Endothelial cell of umbilical vein (primary cell): ENCODE data around the gene TRRAP. TPM values are rescaled to one million over a fixed set of nuclear protein-coding genes. Genes with fewer than 3 reads are reported as not detected.
A peak's percentile ranks its signal among the peaks of the same experiment; 100 is the strongest.

Experiments used
- BruUV-seq: library from RNA; stranded (reverse); fragments of 400-500 nt; replicated peaks from 2 replicates; lab custom pipeline; 2021; lab: Mats Ljungman, UMichigan
- CTCF ChIA-PET: fragments of 300-600, 350-600 bp; sonication (Branson Sonifier 250); formaldehyde crosslinking; loops from one replicate; lab custom pipeline; 2021; ENCODE audit warnings: antibody characterized with exemption, inconsistent platforms; lab: Charles Lee
- POLR2A ChIA-PET: fragments of 300-600, 350-600 bp; sonication (Branson Sonifier 250); formaldehyde crosslinking; loops from one replicate; lab custom pipeline; 2021; ENCODE audit warnings: antibody characterized with exemption, inconsistent platforms; lab: Charles Lee
- DNase-seq: peaks from one replicate; pipeline ENCODE4 v3.0.0-alpha.2; 2011; ENCODE audit warnings: low read depth, low spot score
- FAIRE-seq: peaks from 2 replicates; lab custom pipeline; 2011; peaks lifted over from hg19 to GRCh38; lab: Jason Lieb, UNC
- H2AFZ ChIP-seq: 2 replicates; pipeline ENCODE4 v1.6.0; 2012; ENCODE audit warnings: low read depth, low read length, control low read depth, inconsistent platforms
- H3K27ac ChIP-seq: 2 replicates; pipeline ENCODE4 v1.5.1; 2011; ENCODE audit warnings: low read depth, mild to moderate bottlenecking, control low read depth, low read length, moderate library complexity; ENCODE audit not compliant: insufficient read depth
- H3K27me3 ChIP-seq, 2 experiments: 2 replicates each; pipeline versions ENCODE4 v1.6.0 to v1.6.1; 2011; ENCODE audit warnings: low read length in 2 of 2, mixed read lengths in 1 of 2; ENCODE audit not compliant: control insufficient read depth in 2 of 2, insufficient read depth in 2 of 2
- H3K36me3 ChIP-seq, 2 experiments: 2 replicates in 1 of 2; 3 replicates in 1 of 2; pipeline ENCODE4 v1.5.1; 2011; ENCODE audit warnings: low read length in 2 of 2, mild to moderate bottlenecking in 1 of 2, moderate library complexity in 1 of 2; ENCODE audit not compliant: control insufficient read depth in 2 of 2, insufficient read depth in 2 of 2; ENCODE audit errors: extremely low read depth in 1 of 2
- H3K4me1 ChIP-seq: 3 replicates; pipeline ENCODE4 v1.5.1; 2011; ENCODE audit warnings: mild to moderate bottlenecking, low read length; ENCODE audit not compliant: control insufficient read depth, insufficient read depth; ENCODE audit errors: extremely low read depth
- H3K4me2 ChIP-seq: 2 replicates; pipeline ENCODE4 v1.6.1; 2011; ENCODE audit warnings: low read length, control low read depth, mixed read lengths; ENCODE audit not compliant: insufficient read depth
- H3K4me3 ChIP-seq, 3 experiments: fragments of 200-600 bp in 1 of 3; sonication (generic), shearing (Covaris generic) in 1 of 3; replicated peaks in 1 of 3; 2 replicates each; pipeline ENCODE4 v1.5.1; 2011 to 2016; ENCODE audit warnings: control low read depth in 3 of 3, low read length in 3 of 3, mild to moderate bottlenecking in 2 of 3, inconsistent platforms in 1 of 3, low read depth in 1 of 3, moderate library complexity in 1 of 3; ENCODE audit not compliant: insufficient read depth in 1 of 3
- H3K79me2 ChIP-seq: 2 replicates; pipeline ENCODE4 v1.6.0; 2012; ENCODE audit warnings: low read length, inconsistent platforms; ENCODE audit not compliant: control insufficient read depth, insufficient read depth
- H3K9ac ChIP-seq: replicated peaks from 2 replicates; pipeline ENCODE3; 2011; ENCODE audit warnings: low read length, control low read depth; ENCODE audit not compliant: insufficient read depth; ENCODE audit errors: extremely low read depth
- H3K9me1 ChIP-seq: replicated peaks from 3 replicates; pipeline ENCODE4 v1.6.0; 2011; ENCODE audit warnings: mild to moderate bottlenecking, low read length; ENCODE audit not compliant: control insufficient read depth, insufficient read depth; ENCODE audit errors: extremely low read depth
- H3K9me3 ChIP-seq: replicated peaks from 2 replicates; pipeline ENCODE4 v1.5.1; 2012; ENCODE audit warnings: low read length, inconsistent platforms; ENCODE audit not compliant: control insufficient read depth, insufficient read depth
- H4K20me1 ChIP-seq: replicated peaks from 2 replicates; pipeline ENCODE3; 2011; ENCODE audit warnings: mild to moderate bottlenecking, low read length; ENCODE audit not compliant: control insufficient read depth, insufficient read depth; ENCODE audit errors: extremely low read depth
- CTCF ChIP-seq, 2 donors: IDR thresholded peaks; 1 replicate in 1 of 2; 2 replicates in 1 of 2; pipeline ENCODE4 v1.5.1; 2011; ENCODE audit warnings: low read length in 2 of 2, mild to moderate bottlenecking in 2 of 2, moderate library complexity in 2 of 2, control low read depth in 1 of 2, inconsistent platforms in 1 of 2, low read depth in 1 of 2; ENCODE audit not compliant: insufficient read depth in 1 of 2; ENCODE audit errors: extremely low read depth in 1 of 2
- EZH2 ChIP-seq: IDR thresholded peaks from 2 replicates; pipeline ENCODE4 v1.6.1; 2012; ENCODE audit warnings: borderline replicate concordance, low read depth, mild to moderate bottlenecking, moderate library complexity, low read length, inconsistent platforms; ENCODE audit not compliant: severe bottlenecking
- FOS ChIP-seq: IDR thresholded peaks from 2 replicates; pipeline ENCODE4 v1.6.1; 2011; ENCODE audit warnings: mild to moderate bottlenecking, low read length, moderate library complexity, borderline replicate concordance; ENCODE audit not compliant: insufficient read depth
- GATA2 ChIP-seq: IDR thresholded peaks from 2 replicates; pipeline ENCODE4 v1.7.0; 2011; ENCODE audit warnings: low read depth, mild to moderate bottlenecking, moderate library complexity, mixed read lengths, low read length; ENCODE audit not compliant: insufficient read length, insufficient read depth
- JUN ChIP-seq: IDR thresholded peaks from 2 replicates; pipeline ENCODE4 v1.6.1; 2011; ENCODE audit warnings: borderline replicate concordance, low read depth; ENCODE audit not compliant: insufficient read length, insufficient read depth
- MAX ChIP-seq: IDR thresholded peaks from 2 replicates; pipeline ENCODE4 v1.6.1; 2011; ENCODE audit not compliant: insufficient read depth, insufficient read length
- MYC ChIP-seq: IDR thresholded peaks from one replicate; pipeline ENCODE4 v1.6.1; 2011; ENCODE audit warnings: mild to moderate bottlenecking, low read depth, low read length
- POLR2A ChIP-seq: IDR thresholded peaks from 2 replicates; pipeline ENCODE4 v1.6.1; 2012; ENCODE audit warnings: low read depth, mild to moderate bottlenecking, control low read depth, low read length
- POLR2AphosphoS5 ChIP-seq: IDR thresholded peaks from 2 replicates; pipeline ENCODE4 v1.6.1; 2012; ENCODE audit warnings: low read depth, mild to moderate bottlenecking, control low read depth, low read length, moderate library complexity; ENCODE audit not compliant: insufficient read depth
- dilution Hi-C: fragments of 300-500 bp; cut with MboI; formaldehyde crosslinking; loops from one replicate; pipeline ENCODE4 v1.15.0; 2019; ENCODE audit warnings: low sequenced_read_pairs; ENCODE audit not compliant: extremely low pct_ligation_motif_present
- intact Hi-C: fragments of 100-400 bp; cut with micrococcal nuclease; formaldehyde crosslinking; loops from one replicate; pipeline ENCODE4 v1.10.0; 2022
- polyA plus RNA-seq, 4 experiments: library from polyadenylated mRNA; depleted of rRNA in 3 of 4; stranded (reverse) in 3 of 4; unstranded in 1 of 4; fragments of >200 nt; gene quantifications; 2 replicates each; pipeline versions ENCODE4 v1.2.1 to v1.2.3, GENCODE V29; 2011 to 2012; ENCODE audit warnings: missing spikeins in 1 of 4
- total RNA-seq: library from RNA; stranded (reverse); gene quantifications from 2 replicates; pipeline ENCODE4 v1.2.3, GENCODE V29; 2021

TRRAP gene
- total and polyA plus RNA-seq, 2 donors (not counting 3 experiments of a cell fraction or from before 2014, with no cell fraction given): 21.8 to 45.8 TPM

GRCh38 chr7:99047526-99048077, 169.3 kb downstream of the TRRAP start:
- ChIA-PET CTCF (interaction anchor here (1.0 kb wide), 1 partner anchor 25 kb away, joined by 3 read pairs; no protein-coding TSS in a partner anchor), POLR2A (no interaction called here)
- no TSS peak for BruUV-seq
- FAIRE-seq: no peak
- H3K9me3 ChIP-seq: no peaks in the 10 kb centered on the region
- no peaks in the 10 kb centered on the region for H4K20me1 ChIP-seq
- no peak for TF ChIP-seq GATA2
- no peak for DNase-seq
- H3K27ac ChIP-seq: no peak overlapping the region
- intact Hi-C loops (no loop called here), dilution Hi-C loops (no loop called here)
- H3K36me3 ChIP-seq: peaks cover 15 to 20% of the 10 kb centered on the region in 2 experiments
- no peaks in the 10 kb centered on the region for H3K9me1 ChIP-seq
- no peak overlapping the region for H3K9ac ChIP-seq
- no peak overlapping the region for H3K4me3 ChIP-seq
- peaks cover 29% of the 10 kb centered on the region for H3K4me1 ChIP-seq
- H3K4me2 ChIP-seq: no peak overlapping the region
- H3K27me3 ChIP-seq: no peaks in the 10 kb centered on the region
- H3K79me2 ChIP-seq: no peaks in the 10 kb centered on the region
- no peak overlapping the region for H2AFZ ChIP-seq

- TF ChIP-seq FOS: peak; percentile 21
- no peak for TF ChIP-seq MYC
- no peak for TF ChIP-seq CTCF (IDR thresholded peaks at IDR 0.05; ENCODE audit: extremely low read depth in 1 of 2, insufficient read depth in 1 of 2, low read depth in 1 of 2, low read length in 2 of 2)
- TF ChIP-seq POLR2AphosphoS5: no peak
- no peak for TF ChIP-seq JUN
- no peak for TF ChIP-seq EZH2
- TF ChIP-seq MAX: no peak
- TF ChIP-seq GATA2: peak; percentile 49
- TF ChIP-seq POLR2A: no peak
- H3K4me2 ChIP-seq: peak overlapping the region; percentile 42
- H3K36me3 ChIP-seq: peaks cover 7 to 21% of the 10 kb centered on the region in 2 experiments
- no peak overlapping the region for H3K4me3 ChIP-seq
- dilution Hi-C loops (no loop called here), intact Hi-C loops (no loop called here)
- peak overlapping the region; percentile 53 for H3K27ac ChIP-seq
- no peak overlapping the region for H3K9ac ChIP-seq
- H3K4me1 ChIP-seq: peaks cover 14% of the 10 kb centered on the region
- CTCF ChIA-PET: no interaction called here
- no peaks in the 10 kb centered on the region for H3K79me2 ChIP-seq
- no peaks in the 10 kb centered on the region for H3K27me3 ChIP-seq
- no peaks in the 10 kb centered on the region for H3K9me3 ChIP-seq
- no peaks in the 10 kb centered on the region for H4K20me1 ChIP-seq
- no peak overlapping the region for H2AFZ ChIP-seq
- FAIRE-seq (no peak), DNase-seq (peak; percentile 54)
- BruUV-seq: no TSS peak
- POLR2A ChIA-PET: no interaction called here
- H3K9me1 ChIP-seq: no peaks in the 10 kb centered on the region
These were observed 172.6 kb downstream of the TRRAP start for GRCh38 chr7:99050971-99051370.
